H7 (cell line): ENCODE measurements around the gene VTI1A. TPM values are rescaled to one million over a fixed set of nuclear protein-coding genes. Genes with fewer than 3 reads are reported as not detected.
A peak's percentile ranks its signal among the peaks of the same experiment; 100 is the strongest.

Experiments used
- DNase-seq: peaks from one replicate; pipeline ENCODE4 v3.0.0; 2012
- H3K27me3 ChIP-seq: 2 replicates; pipeline ENCODE4 v1.6.0; 2011; ENCODE audit warnings: mild to moderate bottlenecking, low read length; ENCODE audit not compliant: control insufficient read depth, insufficient read depth
- H3K36me3 ChIP-seq: replicated peaks from 2 replicates; pipeline ENCODE4 v1.5.1; 2011; ENCODE audit warnings: low read length; ENCODE audit not compliant: control insufficient read depth, insufficient read depth
- H3K4me3 ChIP-seq: 2 replicates; pipeline ENCODE4 v1.5.1; 2011; ENCODE audit warnings: low read depth, mild to moderate bottlenecking, control low read depth, low read length, moderate library complexity; ENCODE audit not compliant: insufficient read depth
- total RNA-seq: library from RNA; depleted of rRNA; stranded (reverse); fragments of >200 nt; shearing (Covaris generic); gene quantifications from 2 replicates; pipeline ENCODE4 v1.2.3, GENCODE V29; 2014

Gene VTI1A
- total RNA-seq, 1 experiment from 2014 or later, result 13.9 TPM

DNA sequence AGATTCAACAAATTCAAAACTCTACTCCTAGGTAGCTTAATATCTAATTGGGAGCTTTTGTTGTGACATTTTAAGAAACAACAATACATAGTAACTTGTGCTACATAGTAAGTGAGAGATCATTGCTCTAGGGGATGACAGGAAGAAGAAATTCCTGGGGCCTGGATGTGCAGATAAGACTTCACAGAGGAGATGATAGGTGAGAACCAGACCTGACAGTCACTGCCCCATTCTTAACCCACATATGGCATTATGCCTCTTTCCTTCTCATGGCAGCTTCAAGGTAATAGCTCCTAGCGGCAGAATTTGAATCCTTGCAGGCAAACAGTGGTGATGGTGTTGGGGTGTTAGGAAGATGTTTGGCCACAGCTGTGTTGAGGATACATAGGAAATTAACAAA, 233.6 kb downstream of the VTI1A start:
- Histone ChIP-seq H3K36me3 (no peaks in the 10 kb centered on the region), H3K27me3 (no peaks in the 10 kb centered on the region), H3K4me3 (no peak overlapping the region)
- no peak for DNase-seq

DNA sequence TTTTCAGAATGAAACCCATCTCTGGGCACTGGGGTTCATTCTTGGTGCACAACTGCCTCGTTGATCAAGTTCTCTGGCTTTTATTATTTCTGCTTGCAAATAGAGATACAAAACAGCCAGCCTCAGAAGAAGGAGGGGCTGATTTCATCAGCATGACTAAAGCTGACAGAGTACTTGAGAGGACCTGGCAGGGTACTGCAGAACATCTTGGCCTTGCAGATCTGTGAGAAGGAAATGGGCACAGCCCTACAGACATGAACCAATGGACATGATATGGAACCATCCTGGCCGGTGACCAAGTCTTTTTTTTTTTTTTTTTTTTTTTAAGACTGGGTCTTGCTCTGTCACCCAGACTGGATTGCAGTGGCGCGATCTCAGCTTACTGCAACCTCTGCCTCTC, 240.6 kb downstream of the VTI1A start:
- DNase-seq, result no peak
- H3K27me3 ChIP-seq, result no peaks in the 10 kb centered on the region
- H3K36me3 ChIP-seq, result no peaks in the 10 kb centered on the region

DNA sequence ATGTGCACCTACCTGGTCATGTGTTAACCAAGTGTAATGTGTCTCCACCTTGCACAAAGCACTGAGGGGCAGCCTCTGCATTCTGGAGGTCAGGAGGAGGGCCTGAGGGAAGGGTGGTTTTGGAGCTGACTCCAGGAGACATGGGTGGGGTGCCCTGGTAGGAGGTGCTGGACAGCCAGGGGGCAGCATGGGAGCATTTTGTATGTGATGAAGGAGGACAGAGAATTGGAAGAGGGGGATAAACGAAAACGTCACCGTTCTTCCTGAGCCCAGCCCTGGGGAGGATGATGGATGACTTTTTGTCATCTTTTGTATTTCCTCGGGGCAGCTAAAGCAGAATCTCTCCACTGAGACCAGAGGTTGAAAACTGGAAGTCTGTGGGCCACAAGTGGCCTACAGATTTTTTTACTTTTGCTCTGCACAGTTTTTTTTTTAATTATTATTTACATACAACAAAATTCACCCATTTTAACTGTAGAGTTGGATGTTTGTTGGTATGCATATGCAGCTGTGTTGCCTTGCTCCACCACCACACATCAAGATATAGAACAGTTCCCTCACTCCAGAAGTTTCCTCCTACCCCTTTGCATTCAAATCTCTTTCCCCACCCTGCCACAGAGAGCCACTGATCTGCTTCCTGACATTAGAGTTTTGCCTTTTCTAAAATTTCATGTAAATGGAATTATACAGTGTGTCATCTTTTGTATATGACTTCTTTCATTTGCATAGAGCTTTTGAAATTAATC, 242.5 kb downstream of the VTI1A start:
- Histone ChIP-seq H3K27me3 (no peaks in the 10 kb centered on the region), H3K4me3 (no peak overlapping the region), H3K36me3 (no peaks in the 10 kb centered on the region)
- peak; percentile 54 for DNase-seq

More for the DNA sequence above, 240.6 kb downstream of the VTI1A start:
- H3K4me3 ChIP-seq, result no peak overlapping the region

DNA sequence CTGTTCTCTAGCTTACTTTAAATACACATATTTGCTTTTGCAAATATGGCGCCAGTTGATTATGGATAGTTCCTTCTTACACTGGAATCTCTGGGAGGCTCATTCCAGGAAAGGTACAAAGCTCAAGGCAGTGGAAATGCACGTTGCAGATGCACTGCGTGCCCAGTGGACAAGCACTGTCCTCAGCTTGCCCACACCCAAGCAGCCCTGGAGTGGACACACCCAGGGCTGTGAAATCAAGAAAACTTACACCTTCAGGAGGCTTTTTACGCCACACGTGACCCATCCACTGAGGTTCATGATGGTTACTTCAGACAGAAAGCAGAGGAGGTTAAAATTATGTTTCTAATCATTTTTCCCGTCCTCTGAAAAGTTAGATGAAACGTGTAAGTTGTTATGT, 248.5 kb downstream of the VTI1A start:
- DNase-seq, result no peak
- no peaks in the 10 kb centered on the region for H3K27me3 ChIP-seq
- no peak overlapping the region for H3K4me3 ChIP-seq
- H3K36me3 ChIP-seq, result no peaks in the 10 kb centered on the region

DNA sequence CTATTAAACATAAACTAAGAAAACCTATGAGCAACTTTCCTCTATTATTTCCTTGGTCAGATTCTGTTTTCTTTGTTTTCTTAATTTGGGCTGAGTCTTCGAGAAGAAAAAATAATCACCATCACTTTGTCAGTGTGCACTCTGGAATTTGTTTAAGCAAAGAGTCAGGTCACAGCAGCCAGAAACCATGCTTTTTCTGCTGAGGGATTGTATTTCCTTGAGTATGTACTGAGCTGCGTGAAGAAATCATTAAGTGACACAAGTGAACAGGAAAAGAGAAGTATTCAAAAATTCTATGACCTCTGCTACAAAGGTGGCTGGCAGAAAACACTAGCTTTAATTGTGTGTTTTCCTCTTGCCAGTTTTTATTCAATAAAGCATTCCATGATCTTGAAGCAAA, 249.6 kb downstream of the VTI1A start:
- Histone ChIP-seq H3K27me3 (no peaks in the 10 kb centered on the region), H3K36me3 (no peaks in the 10 kb centered on the region), H3K4me3 (no peak overlapping the region)
- no peak for DNase-seq

DNA sequence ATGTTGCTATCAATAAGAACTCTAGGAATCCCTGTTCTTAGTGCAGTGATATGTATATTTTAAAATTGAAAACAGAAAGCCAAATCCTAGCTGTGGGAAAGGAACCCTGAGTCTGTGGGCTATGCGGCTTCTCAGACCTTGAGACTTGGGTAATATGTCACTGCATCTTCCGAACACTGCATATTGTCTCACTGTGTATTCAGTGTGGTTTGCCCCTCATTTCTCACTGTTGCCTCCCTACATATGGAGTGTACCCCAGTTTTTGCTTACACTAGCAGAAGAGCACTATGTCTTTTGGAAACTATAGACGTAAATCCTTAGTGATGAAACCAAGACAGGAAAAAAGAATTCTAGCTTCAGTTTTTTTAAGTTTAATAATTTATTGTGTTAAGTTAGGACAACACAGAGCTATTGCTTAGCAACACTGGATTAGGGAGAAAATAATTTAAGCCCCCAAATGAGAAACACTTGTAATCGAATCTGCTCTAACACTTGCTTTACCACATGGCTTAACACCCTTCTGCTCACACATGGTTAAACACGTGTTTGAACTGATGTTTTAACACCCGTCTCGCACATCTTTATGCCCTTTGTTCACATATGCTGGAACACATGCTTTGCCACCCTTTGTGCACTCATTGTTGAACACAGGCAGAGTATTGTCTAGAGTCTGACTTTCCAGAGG, 251.3 kb downstream of the VTI1A start:
- Histone ChIP-seq H3K36me3 (no peaks in the 10 kb centered on the region), H3K4me3 (no peak overlapping the region), H3K27me3 (no peaks in the 10 kb centered on the region)
- no peak for DNase-seq

DNA sequence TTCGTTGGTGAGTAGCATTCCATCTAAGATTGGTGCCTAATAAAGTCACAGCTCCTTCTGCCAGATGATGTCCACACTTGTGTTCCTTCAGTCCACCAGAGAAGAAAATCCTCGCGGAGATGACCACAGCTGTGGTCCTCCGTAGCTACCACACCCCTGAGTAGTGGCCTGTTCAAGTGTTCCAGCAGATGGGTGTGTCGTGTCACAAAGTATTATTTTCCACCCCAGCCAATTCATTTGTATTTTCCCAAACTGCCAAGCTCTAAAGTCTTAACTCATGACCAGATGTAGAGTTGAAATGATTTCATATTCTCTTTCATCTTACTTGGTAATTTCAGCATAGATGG, 251.8 kb downstream of the VTI1A start:
- Histone ChIP-seq H3K4me3 (no peak overlapping the region), H3K27me3 (no peaks in the 10 kb centered on the region), H3K36me3 (no peaks in the 10 kb centered on the region)
- DNase-seq, result no peak

DNA sequence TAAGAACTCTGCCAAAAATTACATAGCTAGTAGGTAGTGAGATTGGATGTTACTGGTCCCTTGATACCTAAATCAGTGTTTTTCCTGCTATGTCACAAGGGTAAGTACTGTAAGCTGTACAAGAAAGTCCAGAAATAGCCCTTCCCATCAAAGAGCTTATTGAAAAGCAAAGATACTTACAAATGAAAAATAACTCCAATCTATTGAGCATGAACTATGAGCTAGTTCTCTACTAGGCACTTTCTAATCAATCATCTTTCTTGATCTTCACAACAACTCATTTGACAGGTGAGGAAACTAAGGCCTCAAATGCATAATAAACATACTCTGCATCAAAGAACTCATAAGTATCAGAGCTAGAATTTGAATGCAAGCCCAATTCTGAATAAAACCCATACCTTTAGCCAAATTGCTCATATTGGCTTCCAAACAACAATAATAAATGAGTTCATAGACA, 253.2 kb downstream of the VTI1A start:
- no peak for DNase-seq
- Histone ChIP-seq H3K27me3 (no peaks in the 10 kb centered on the region), H3K4me3 (no peak overlapping the region), H3K36me3 (no peaks in the 10 kb centered on the region)

DNA sequence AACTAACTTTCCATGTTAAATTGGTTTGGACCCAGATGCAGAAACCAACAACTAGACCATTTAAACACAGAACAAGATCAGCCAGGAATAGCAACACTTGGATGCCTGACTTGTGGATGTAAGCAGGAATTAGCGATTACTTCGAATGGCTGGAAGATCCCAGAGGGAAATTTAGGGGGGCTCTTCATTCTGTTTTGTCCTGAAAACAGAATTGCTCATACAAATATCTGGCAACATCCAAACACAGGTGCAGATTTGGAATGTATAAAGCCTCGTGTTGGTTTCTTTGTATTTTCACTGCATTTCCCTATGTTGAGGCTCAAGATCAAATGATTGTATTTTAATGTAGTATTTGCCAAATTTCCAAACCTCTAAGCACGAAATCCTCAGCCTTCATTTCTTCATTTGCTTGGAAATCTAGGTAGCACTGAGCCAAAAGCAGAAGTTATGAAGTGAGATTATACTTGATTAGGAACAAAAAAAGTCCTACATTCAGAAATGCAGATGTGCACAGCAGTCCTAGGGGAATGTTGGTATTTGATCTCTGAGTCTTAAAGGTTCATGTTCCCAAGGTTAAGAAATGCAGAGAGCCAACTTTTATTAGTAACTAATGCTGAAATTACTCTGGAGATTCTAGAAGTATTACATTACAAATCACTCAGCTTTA, 254.3 kb downstream of the VTI1A start:
- H3K4me3 ChIP-seq, result no peak overlapping the region
- no peaks in the 10 kb centered on the region for H3K36me3 ChIP-seq
- no peak for DNase-seq
- no peaks in the 10 kb centered on the region for H3K27me3 ChIP-seq

DNA sequence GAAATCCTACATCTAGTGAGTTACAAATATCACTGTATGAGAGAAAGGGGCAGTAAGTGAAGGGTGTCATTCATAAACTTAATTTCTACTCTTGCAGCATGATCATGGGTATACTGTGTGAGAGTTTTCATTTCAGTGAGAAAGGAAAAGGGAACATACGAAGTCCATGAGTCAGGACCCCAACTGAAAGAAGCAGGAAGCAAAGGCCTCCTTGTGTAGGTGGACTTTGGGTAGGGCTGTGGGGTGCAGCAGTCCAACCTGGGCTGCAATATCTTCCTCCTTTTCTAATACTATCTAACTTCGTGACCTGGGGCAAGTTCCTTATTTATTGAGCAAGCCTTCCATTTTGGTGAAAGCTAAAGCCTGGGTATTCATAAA, 254.9 kb downstream of the VTI1A start:
- H3K27me3 ChIP-seq, result no peaks in the 10 kb centered on the region
- H3K4me3 ChIP-seq, result no peak overlapping the region
- no peaks in the 10 kb centered on the region for H3K36me3 ChIP-seq
- DNase-seq, result no peak

DNA sequence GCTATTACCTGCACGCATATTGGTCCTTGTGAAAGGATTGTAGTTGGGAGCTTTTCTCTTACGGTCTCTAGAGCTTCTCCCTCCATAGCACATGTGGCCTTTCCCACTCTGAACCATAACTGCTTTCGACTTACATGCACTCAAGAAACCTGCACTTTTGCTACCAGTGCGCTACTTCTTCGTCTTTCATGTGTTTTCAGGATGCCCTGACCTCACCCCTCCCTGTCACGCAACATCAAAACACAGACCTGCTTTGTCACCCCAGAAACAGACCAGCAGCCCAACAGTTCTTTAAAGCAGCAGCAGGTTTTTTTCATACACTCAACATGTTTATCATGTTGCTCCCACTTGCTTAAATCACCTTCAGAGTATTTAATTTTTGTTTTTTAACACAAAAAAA, 259.6 kb downstream of the VTI1A start:
- no peak for DNase-seq
- H3K27me3 ChIP-seq, result no peaks in the 10 kb centered on the region

DNA sequence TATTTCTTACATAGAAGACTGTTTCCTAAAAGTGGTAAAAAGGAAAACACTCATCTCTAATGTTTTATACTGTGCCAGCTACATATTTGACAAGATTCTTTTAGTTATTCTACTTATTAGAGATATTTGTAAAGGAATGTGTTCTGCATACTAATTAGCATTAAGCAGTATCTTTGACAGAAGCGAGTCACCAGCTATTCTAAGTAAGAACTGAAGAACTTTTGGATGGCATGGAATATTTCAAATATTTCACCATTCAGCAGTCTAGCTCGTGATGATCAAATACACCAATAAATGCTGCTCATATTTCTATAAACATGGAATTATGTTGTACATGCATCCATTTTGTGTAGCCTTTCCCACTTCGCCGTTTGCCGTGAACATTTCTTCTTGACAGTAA, 261.4 kb downstream of the VTI1A start:
- DNase-seq, result no peak
- no peaks in the 10 kb centered on the region for H3K36me3 ChIP-seq
- no peak overlapping the region for H3K4me3 ChIP-seq
- H3K27me3 ChIP-seq, result no peaks in the 10 kb centered on the region

More for the DNA sequence above, 259.6 kb downstream of the VTI1A start:
- H3K4me3 ChIP-seq, result no peak overlapping the region
- no peaks in the 10 kb centered on the region for H3K36me3 ChIP-seq

DNA sequence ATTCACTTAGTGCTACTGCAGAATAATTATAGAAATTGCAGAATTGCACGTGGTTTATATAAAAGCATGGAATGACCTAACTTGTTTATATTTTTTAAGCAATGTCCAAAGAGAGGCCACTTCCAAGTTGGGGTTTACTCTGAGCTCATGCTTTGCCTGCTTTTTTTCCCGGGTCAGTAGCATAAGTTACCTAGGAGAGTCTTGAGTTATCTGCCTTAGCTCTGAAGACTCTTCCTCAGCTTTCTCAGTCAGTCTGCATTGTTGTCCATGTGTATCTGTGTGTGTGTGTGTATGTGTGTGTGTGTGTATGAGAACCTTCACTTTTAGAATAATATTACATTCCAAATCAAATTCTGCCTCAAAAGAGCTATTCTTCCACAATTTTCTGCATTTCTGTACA, 263.5 kb downstream of the VTI1A start:
- H3K4me3 ChIP-seq, result no peak overlapping the region
- H3K27me3 ChIP-seq, result no peaks in the 10 kb centered on the region
- no peaks in the 10 kb centered on the region for H3K36me3 ChIP-seq
- DNase-seq, result no peak

DNA sequence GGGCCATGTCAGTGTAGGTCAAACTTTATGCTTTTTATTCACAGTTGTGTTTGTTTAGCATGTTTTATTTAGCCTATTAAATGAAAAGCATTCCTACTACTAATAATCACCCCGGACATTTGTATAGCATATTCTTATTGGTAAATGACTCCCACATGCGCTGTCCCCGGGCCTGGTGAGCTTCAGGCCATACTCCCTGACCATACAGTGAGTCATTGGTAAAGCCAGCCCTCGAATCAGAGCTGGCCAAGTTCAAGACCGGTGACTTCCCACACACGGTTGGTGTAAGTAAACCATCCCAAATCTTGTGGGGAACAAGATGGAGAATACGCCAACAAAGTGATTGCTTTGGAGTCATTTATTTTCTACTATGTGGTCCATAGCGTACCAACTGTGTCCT, 264.4 kb downstream of the VTI1A start:
- Histone ChIP-seq H3K27me3 (no peaks in the 10 kb centered on the region), H3K4me3 (no peak overlapping the region), H3K36me3 (no peaks in the 10 kb centered on the region)
- no peak for DNase-seq

DNA sequence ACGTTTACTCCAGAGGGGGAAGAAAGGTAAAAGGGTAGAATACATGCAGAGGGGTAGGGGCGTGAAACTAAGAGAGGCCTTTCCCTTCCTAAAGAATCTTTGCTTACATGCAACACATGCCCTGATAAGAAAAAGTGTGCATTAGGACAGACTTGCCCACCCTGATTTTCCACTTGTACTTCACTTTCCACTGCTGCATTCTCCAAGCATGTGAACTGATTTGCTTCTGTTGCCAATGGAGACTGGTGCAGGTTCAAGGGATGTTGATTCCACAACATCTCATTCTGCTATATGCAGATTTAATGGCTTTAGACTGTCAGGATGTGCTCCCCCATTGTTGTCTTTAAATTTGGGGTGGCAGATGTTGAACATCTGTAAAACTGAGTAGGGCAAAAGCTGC, 265.5 kb downstream of the VTI1A start:
- Histone ChIP-seq H3K4me3 (no peak overlapping the region), H3K36me3 (no peaks in the 10 kb centered on the region), H3K27me3 (no peaks in the 10 kb centered on the region)
- DNase-seq, result no peak
